IPS-20b (cell line): ENCODE measurements around the gene CADPS.

Source experiments
- H3K27ac ChIP-seq: one replicate; pipeline ENCODE4 v1.5.1; 2013; ENCODE audit warnings: low read length
- H3K27me3 ChIP-seq: 2 replicates; pipeline ENCODE4 v1.6.1; 2013; ENCODE audit warnings: mild to moderate bottlenecking, low read length, inconsistent platforms; ENCODE audit not compliant: insufficient read depth
- H3K36me3 ChIP-seq: 2 replicates; pipeline ENCODE4 v1.6.1; 2013; ENCODE audit warnings: low read depth, mild to moderate bottlenecking, inconsistent platforms, low read length, moderate library complexity; ENCODE audit not compliant: insufficient read depth
- H3K4me1 ChIP-seq: 2 replicates; pipeline ENCODE4 v1.6.1; 2013; ENCODE audit warnings: mild to moderate bottlenecking, control low read depth, inconsistent platforms, low read length, moderate library complexity; ENCODE audit not compliant: insufficient read depth
- H3K4me3 ChIP-seq: 2 replicates; pipeline ENCODE4 v1.5.1; 2013; ENCODE audit warnings: mild to moderate bottlenecking, low read length, inconsistent platforms
- H3K9ac ChIP-seq: 2 replicates; pipeline ENCODE4 v1.6.1; 2013; ENCODE audit warnings: low read depth, mild to moderate bottlenecking, inconsistent platforms, low read length, moderate library complexity
- H3K9me3 ChIP-seq: 2 replicates; pipeline ENCODE4 v1.6.1; 2013; ENCODE audit warnings: mild to moderate bottlenecking, low read depth, low read length, inconsistent platforms; ENCODE audit not compliant: insufficient read depth

CADPS gene

DNA sequence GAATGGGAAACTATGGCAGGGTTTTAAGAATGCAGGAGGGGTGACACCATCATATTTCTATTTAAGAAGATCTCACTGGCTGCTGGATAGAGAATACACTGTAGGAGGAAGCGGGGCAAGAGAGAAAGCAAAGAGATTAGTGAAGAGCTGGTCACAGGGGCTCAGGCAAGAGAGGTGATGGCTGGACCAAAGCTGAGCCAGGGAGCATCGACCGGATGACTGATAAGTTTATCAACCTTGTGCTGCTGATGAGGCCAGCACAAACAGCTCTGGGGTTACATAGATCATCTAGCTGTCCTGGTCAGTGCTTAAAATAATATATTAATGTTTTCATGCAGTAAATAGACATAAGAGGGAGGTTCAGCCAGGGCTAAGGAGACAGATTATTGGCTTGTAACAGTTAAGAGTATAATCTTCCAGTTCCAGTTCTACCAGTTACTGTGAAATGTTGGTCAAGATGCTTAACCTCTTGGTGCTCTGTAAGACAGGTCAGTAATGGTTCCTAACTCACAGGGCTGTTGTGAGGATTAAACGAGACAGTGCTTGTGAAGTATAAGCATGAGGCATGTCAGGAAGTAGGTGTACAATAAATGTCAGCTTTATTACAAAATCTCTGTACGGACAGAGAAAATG is 300.8 kb downstream of the CADPS start:
- H3K9me3 ChIP-seq: peaks cover under 1% of the 10 kb centered on the region; the same call in 1 of the 2 replicates
- H3K27me3 ChIP-seq: no peaks in the 10 kb centered on the region
- H3K9ac ChIP-seq: no peak overlapping the region
- no peaks in the 10 kb centered on the region for H3K4me1 ChIP-seq
- H3K4me3 ChIP-seq: no peak overlapping the region
- no peaks in the 10 kb centered on the region for H3K36me3 ChIP-seq
- H3K27ac ChIP-seq: no peak overlapping the region

DNA sequence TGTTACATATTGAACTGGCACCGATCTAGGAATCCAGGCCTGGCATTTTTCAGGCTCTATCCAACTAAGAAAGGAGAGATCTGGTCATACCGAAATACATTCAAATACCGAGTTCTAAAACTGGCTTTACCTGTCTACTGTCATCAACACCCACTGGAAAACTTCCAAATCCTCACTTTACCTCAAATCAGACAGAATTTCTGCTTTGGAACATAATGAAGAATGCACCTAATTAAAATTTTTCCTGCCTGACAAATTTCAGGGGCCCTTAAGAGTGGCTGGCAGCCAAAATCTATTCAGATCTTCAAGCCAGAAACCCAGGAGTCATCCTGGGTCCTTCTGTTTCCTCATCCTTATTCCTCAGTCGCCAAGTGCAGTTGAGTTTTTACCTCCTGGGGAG is 303.3 kb downstream of the CADPS start:
- Histone ChIP-seq H3K4me3 (no peak overlapping the region), H3K27ac (no peak overlapping the region), H3K9me3 (no peaks in the 10 kb centered on the region), H3K9ac (no peak overlapping the region), H3K36me3 (no peaks in the 10 kb centered on the region), H3K27me3 (no peaks in the 10 kb centered on the region), H3K4me1 (no peaks in the 10 kb centered on the region)

DNA sequence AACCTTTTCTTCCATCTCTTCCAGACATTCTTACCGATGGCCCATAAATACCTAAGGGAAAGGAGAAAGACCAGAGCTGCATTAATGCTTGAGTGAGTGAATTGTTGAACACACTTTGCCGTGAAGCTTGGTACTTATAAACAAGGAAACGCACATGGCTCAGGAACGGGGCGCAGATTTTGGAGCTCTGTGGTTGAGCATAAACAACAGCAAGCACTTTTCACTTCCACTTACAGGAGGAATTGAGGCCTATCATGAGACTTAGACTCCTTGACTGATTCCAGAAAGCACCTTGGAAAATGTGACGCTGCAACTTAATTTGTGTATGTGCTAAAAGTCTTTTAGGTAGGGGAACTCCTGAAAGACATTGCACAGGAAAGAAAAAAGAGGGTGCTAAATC is 304.3 kb downstream of the CADPS start:
- no peaks in the 10 kb centered on the region for H3K36me3 ChIP-seq
- H3K9me3 ChIP-seq: no peaks in the 10 kb centered on the region
- no peak overlapping the region for H3K4me3 ChIP-seq
- no peak overlapping the region for H3K9ac ChIP-seq
- no peaks in the 10 kb centered on the region for H3K27me3 ChIP-seq
- no peaks in the 10 kb centered on the region for H3K4me1 ChIP-seq
- H3K27ac ChIP-seq: no peak overlapping the region

DNA sequence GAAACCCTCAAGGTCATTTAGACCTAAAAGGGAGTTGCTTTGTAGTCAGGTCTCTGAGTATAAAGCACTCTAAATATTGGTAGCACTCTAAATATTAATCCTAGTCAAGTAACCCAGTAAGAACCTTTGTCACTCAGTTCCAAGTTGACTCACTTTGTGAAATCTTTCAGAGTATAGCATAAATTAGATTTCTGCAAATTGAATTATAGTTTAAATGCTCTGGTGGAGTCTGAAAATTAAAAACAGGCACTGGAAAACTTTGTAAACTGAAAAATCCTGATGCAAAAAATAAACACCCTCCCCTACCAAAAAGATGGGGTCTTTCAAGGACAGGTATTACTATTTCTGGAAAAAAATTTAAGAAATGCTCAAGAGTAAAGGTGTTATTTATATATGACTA is 305.6 kb downstream of the CADPS start:
- no peak overlapping the region for H3K9ac ChIP-seq
- no peak overlapping the region for H3K27ac ChIP-seq
- H3K36me3 ChIP-seq: no peaks in the 10 kb centered on the region
- no peaks in the 10 kb centered on the region for H3K27me3 ChIP-seq
- no peaks in the 10 kb centered on the region for H3K4me1 ChIP-seq
- H3K4me3 ChIP-seq: no peak overlapping the region
- no peaks in the 10 kb centered on the region for H3K9me3 ChIP-seq

DNA sequence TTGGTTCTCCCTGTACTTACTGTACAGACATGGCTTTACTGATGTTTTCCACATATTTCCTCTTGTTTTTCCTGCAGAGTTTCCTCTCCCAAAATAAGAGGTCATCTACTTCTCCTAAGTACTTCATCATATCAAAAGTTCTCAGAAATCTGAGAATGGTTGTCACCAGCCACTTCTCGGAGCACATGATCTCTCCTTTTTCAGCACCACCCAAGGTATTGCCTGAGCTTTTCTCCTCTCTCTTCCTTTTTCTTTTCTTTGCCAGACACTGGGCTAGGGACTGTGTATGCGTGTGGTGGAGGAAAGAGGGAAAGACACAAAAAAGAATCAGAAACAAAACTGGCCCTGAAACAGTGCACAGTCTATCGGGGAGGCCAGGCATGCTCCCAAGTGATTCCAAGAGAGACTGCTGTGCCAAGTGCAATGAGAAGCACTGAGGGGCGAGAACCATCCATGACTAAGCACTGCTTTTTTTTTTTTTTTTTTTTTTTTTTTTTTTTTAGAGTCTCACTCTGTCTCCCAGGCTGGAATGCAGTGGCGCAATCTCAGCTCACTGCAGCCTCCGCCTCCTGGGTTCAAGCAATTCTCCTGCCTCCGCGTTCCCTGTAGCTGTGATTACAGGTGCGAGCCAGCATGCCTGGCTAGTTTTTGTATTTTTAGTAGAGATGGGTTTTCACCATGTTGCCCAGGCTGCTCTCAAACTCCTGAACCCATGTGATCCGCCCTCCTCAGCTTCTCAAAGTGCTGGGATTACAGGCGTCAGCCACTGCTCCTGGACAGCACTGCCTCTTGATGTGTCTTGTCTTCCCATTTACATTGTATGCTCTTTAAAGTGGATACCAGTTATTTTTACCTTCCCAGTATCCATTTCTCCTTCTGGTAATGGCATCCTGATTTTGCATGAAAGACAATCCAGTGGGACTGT is 307.9 kb downstream of the CADPS start:
- Histone ChIP-seq H3K27me3 (no peaks in the 10 kb centered on the region), H3K9me3 (no peaks in the 10 kb centered on the region), H3K9ac (no peak overlapping the region), H3K4me3 (no peak overlapping the region), H3K4me1 (no peaks in the 10 kb centered on the region), H3K36me3 (no peaks in the 10 kb centered on the region), H3K27ac (no peak overlapping the region)

DNA sequence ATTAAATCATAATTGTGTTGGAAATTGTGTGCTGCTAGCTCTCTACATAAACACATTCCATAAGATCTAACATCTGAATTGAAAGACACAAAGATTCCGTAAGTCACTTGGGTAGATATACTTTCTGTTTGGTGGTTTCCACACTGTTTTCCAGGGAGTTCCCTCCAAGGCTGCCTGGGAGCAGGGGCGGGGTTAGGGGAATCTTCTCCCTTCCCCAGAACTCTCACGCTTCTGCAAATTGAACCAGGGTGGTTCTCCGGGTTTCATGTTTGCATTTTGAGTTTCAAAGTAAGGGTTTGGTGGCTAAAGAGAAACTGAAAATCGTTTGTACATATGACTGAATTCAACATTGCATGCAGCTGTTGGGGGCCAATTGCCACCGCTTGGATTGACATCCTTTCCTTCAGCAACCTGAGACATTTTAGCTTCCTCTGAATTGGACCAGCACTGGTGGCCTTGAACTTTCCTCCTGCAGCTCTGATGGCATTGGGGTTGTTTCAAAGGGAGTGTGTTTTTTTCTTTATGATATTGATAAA is 309.1 kb downstream of the CADPS start:
- Histone ChIP-seq H3K4me3 (no peak overlapping the region), H3K27ac (no peak overlapping the region), H3K9me3 (no peaks in the 10 kb centered on the region), H3K27me3 (no peaks in the 10 kb centered on the region), H3K4me1 (no peaks in the 10 kb centered on the region), H3K36me3 (no peaks in the 10 kb centered on the region), H3K9ac (no peak overlapping the region)

DNA sequence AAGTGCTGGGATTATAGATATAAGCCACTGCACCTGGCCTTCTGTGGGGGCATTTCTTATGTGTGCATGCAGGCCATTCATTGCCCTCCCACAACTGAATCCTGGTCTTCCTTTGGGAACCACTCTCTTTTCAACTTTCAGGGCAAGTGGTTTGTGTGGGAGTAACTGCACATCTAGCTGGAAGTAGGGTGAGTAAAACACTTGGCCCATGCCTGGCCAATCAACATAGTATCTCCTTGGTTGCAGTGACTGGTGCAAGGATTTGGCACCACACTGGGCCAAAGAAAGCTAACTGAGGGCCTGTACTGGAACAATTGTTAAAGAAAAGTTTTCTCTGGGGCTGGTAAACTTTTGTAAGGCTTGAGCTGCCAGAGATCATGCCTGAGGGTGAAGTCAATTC is 312.6 kb downstream of the CADPS start:
- Histone ChIP-seq H3K27me3 (peaks cover 8% of the 10 kb centered on the region; the same call in 1 of the 2 replicates), H3K36me3 (no peaks in the 10 kb centered on the region), H3K9me3 (no peaks in the 10 kb centered on the region), H3K4me1 (no peaks in the 10 kb centered on the region), H3K4me3 (no peak overlapping the region), H3K27ac (no peak overlapping the region), H3K9ac (no peak overlapping the region)

DNA sequence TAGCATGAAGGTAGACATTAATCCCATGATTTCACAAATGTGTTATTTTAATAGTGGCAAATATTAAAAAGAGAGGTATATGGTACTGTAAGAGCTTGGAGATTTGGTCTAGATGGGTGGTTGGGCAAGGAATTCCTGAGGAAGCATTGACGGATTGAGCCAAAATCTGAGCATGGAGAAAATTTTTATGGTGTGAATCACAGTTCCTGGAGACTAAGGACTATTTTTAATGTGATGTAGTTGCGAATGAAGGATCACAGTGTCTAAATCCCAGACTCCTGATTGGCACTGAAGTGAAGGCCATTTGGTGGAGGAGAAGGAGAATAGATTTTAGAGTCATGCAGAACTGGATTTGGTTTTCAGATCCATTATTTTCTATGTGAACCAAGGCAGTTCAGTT is 313.2 kb downstream of the CADPS start:
- Histone ChIP-seq H3K9ac (no peak overlapping the region), H3K27ac (no peak overlapping the region), H3K9me3 (no peaks in the 10 kb centered on the region), H3K27me3 (peaks cover 11% of the 10 kb centered on the region; the same call in 1 of the 2 replicates), H3K36me3 (no peaks in the 10 kb centered on the region), H3K4me1 (no peaks in the 10 kb centered on the region), H3K4me3 (no peak overlapping the region)

DNA sequence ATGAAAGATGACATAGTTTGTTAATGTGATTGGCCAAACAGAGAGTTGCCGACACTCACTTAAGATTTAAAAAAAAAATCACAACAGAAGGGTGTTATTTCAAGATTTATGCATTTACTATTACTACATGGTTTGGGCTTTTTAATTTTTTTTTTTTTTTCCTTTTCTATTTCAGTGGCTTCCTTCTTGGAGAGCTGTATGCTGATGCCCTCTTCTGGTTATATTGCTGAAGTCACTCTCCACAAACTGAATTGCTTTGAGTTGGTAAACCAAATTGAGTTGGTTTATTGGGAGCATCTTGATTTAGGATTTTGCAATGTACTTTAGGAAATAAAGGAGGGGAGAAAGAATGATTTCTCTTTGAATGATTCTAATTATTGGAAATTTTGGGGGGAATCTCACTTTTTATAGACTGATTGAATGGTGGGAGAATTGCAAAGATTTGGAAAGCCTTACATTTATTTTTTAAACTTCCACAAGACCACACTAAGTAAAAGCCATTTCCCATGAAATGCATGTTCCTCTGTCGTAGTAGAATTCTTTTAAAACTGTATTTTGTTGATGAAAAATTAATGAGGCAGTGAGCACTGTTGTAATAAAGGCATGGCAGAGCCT is 315.3 kb downstream of the CADPS start:
- Histone ChIP-seq H3K27ac (no peak overlapping the region), H3K9ac (no peak overlapping the region), H3K4me3 (no peak overlapping the region), H3K27me3 (peaks cover 11% of the 10 kb centered on the region; the same call in 1 of the 2 replicates), H3K4me1 (peaks cover 8% of the 10 kb centered on the region; the same call in 1 of the 2 replicates), H3K36me3 (no peaks in the 10 kb centered on the region), H3K9me3 (no peaks in the 10 kb centered on the region)

DNA sequence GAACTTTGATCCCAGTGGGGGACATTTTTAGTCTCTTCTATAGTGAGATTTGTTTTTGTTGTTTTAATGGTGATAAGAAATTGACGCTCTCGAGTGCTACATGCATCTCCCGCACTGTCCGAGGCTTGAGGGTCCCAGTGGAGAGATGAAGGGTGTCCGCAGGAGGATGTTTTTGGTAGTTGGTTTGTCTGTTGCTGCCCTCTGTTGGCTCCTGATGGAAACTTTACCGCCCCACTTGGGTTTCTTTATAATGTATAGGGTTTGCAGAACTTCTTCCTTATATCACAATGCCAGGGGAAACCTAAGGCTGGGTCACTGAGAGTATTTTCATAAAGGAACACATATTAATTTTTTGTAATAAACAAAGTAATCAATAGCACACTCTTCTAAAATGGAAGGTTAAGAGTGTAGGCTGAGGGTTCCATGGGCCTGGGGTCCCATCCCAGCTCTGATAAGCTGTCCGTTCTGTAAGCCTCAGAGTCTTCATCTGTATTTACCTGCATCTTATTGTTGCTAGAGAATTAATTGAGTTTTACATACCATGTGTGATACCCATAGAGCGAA is 316.6 kb downstream of the CADPS start:
- H3K4me3 ChIP-seq: no peak overlapping the region
- H3K27ac ChIP-seq: no peak overlapping the region
- no peaks in the 10 kb centered on the region for H3K9me3 ChIP-seq
- no peak overlapping the region for H3K9ac ChIP-seq
- H3K4me1 ChIP-seq: peaks cover 8% of the 10 kb centered on the region; the same call in 1 of the 2 replicates
- H3K36me3 ChIP-seq: no peaks in the 10 kb centered on the region
- peaks cover 11% of the 10 kb centered on the region; the same call in 1 of the 2 replicates for H3K27me3 ChIP-seq

DNA sequence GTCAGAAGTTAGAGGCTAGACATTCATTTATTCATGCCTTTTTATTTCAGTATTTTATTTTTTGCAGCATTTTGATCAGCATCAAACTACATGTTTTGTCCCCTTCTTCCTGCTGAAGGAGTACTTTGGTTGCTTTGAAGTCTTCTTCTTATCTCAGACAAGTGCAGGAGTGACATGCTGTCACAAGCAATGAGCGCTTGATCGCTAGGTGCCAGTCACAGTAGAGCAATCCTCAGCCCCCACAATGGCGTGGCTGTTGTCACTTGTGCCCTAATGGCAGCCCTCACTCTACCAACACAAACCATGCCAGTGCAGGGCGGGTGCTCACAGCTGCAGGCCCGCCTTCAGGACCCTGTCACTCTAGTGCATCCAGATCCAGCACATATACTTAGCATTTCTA is 317.2 kb downstream of the CADPS start:
- H3K4me3 ChIP-seq: no peak overlapping the region
- no peak overlapping the region for H3K9ac ChIP-seq
- H3K9me3 ChIP-seq: no peaks in the 10 kb centered on the region
- no peak overlapping the region for H3K27ac ChIP-seq
- peaks cover 8% of the 10 kb centered on the region; the same call in 1 of the 2 replicates for H3K4me1 ChIP-seq
- H3K27me3 ChIP-seq: peaks cover 11% of the 10 kb centered on the region; the same call in 1 of the 2 replicates
- no peaks in the 10 kb centered on the region for H3K36me3 ChIP-seq
